OCI-LY7 (cell line): ENCODE measurements around the gene KRT76. TPM values are rescaled to one million over a fixed set of nuclear protein-coding genes. Genes with fewer than 3 reads are reported as not detected.

Source experiments
- BruUV-seq: library from RNA; stranded (reverse); fragments of 400-500 nt; replicated peaks from 2 replicates; lab custom pipeline; 2021; lab: Mats Ljungman, UMichigan
- CTCF ChIA-PET: fragments of 300-600 bp; sonication (Branson Sonifier 250); formaldehyde crosslinking; loops from one replicate; lab custom pipeline; 2022; ENCODE audit warnings: antibody characterized with exemption; ENCODE audit not compliant: unreplicated experiment; lab: Charles Lee
- POLR2A ChIA-PET: fragments of 300-600 bp; sonication (Branson Sonifier 250); formaldehyde crosslinking; loops from one replicate; lab custom pipeline; 2022; ENCODE audit warnings: antibody characterized with exemption; lab: Charles Lee
- DNase-seq: peaks from one replicate; pipeline ENCODE4 v3.0.0-alpha.2; 2015; ENCODE audit warnings: low spot score
- H2AFZ ChIP-seq: fragments of 200-600 bp; sonication (generic), shearing (Covaris generic); 2 replicates; pipeline ENCODE4 v1.6.1; 2014; ENCODE audit warnings: mild to moderate bottlenecking, antibody characterized with exemption, low read length, moderate library complexity
- H3K27ac ChIP-seq: fragments of 200-600 bp; sonication (generic); 2 replicates; pipeline ENCODE4 v1.5.1; 2014; ENCODE audit warnings: mixed run types, low read depth, mild to moderate bottlenecking, moderate library complexity, low read length, inconsistent platforms; ENCODE audit not compliant: poor library complexity, severe bottlenecking
- H3K36me3 ChIP-seq: fragments of 200-600 bp; sonication (generic); 2 replicates; pipeline ENCODE4 v1.6.1; 2014; ENCODE audit warnings: mild to moderate bottlenecking, antibody characterized with exemption, low read length, moderate library complexity, mixed read lengths; ENCODE audit not compliant: insufficient read depth
- H3K4me1 ChIP-seq: fragments of 200-600 bp; sonication (generic); 2 replicates; pipeline ENCODE4 v1.5.1; 2014; ENCODE audit warnings: mild to moderate bottlenecking, low read length; ENCODE audit not compliant: insufficient read depth, poor library complexity, severe bottlenecking
- H3K4me2 ChIP-seq: fragments of 200-600 bp; sonication (generic); 2 replicates; pipeline ENCODE4 v1.6.1; 2014; ENCODE audit warnings: mild to moderate bottlenecking, low read length
- H3K4me3 ChIP-seq: fragments of 200-600 bp; sonication (generic); 2 replicates; pipeline ENCODE4 v1.5.1; 2014; ENCODE audit warnings: mild to moderate bottlenecking, low read depth, low read length; ENCODE audit not compliant: poor library complexity, severe bottlenecking
- H3K79me2 ChIP-seq: fragments of 200-600 bp; sonication (generic); 2 replicates; pipeline ENCODE4 v1.6.1; 2016; ENCODE audit warnings: low read depth, mild to moderate bottlenecking, low read length, moderate library complexity, mixed read lengths; ENCODE audit not compliant: insufficient read depth
- H3K9me2 ChIP-seq: fragments of 200-600 bp; sonication (generic); 2 replicates; pipeline ENCODE4 v1.6.1; 2016; ENCODE audit warnings: mild to moderate bottlenecking, low read length, mixed read lengths; ENCODE audit not compliant: insufficient read depth
- H3K9me3 ChIP-seq: fragments of 200-600 bp; sonication (generic); 2 replicates; pipeline ENCODE4 v1.6.1; 2014; ENCODE audit warnings: mild to moderate bottlenecking, mixed run types, low read length, mixed read lengths
- H4K20me1 ChIP-seq: fragments of 200-600 bp; sonication (generic); 2 replicates; pipeline ENCODE4 v1.6.1; 2014; ENCODE audit warnings: mild to moderate bottlenecking, antibody characterized with exemption, low read length, moderate library complexity, mixed read lengths; ENCODE audit not compliant: insufficient read depth
- CTCF ChIP-seq: fragments of 200-600 bp; sonication (generic); conservative IDR thresholded peaks from 2 replicates; pipeline ENCODE4 v1.5.1; 2014; ENCODE audit warnings: mild to moderate bottlenecking, antibody characterized with exemption, low read length, moderate library complexity, mixed read lengths
- EZH2phosphoT487 ChIP-seq: fragments of 200-600 bp; sonication (generic); IDR thresholded peaks from 2 replicates; pipeline ENCODE4 v1.6.1; 2018; ENCODE audit warnings: low read depth, borderline replicate concordance, mild to moderate bottlenecking, mixed run types, antibody characterized with exemption, low read length, moderate library complexity, mixed read lengths
- intact Hi-C: fragments of 100-400 bp; cut with micrococcal nuclease; formaldehyde crosslinking; loops from one replicate; pipeline ENCODE4 v1.10.0; 2022; ENCODE audit not compliant: unreplicated experiment
- total RNA-seq, 2 experiments: library from RNA; depleted of rRNA in 1 of 2; stranded (reverse); fragments of >200 nt in 1 of 2; shearing (Covaris generic) in 1 of 2; gene quantifications; 2 replicates each; pipeline ENCODE4 v1.2.3, GENCODE V29; 2014 to 2022

Gene KRT76
- total RNA-seq, 2 experiments from 2014 or later, result not detected

- ChIA-PET CTCF (no interaction called here), POLR2A (no interaction called here)
- BruUV-seq, result no TSS peak
- Histone ChIP-seq H3K79me2 (no peaks in the 10 kb centered on the region), H4K20me1 (no peaks in the 10 kb centered on the region), H3K4me3 (no peak overlapping the region), H3K36me3 (no peaks in the 10 kb centered on the region), H3K9me3 (no peaks in the 10 kb centered on the region), H2AFZ (no peak overlapping the region), H3K4me2 (no peak overlapping the region), H3K27ac (no peak overlapping the region), H3K4me1 (no peaks in the 10 kb centered on the region), H3K9me2 (no peaks in the 10 kb centered on the region)
- DNase-seq, result no peak
- intact Hi-C loops, result no loop called here
- TF ChIP-seq CTCF, result no peak
- TF ChIP-seq EZH2phosphoT487, result no peak
Measured at GRCh38 chr12:52818887-52819420, 41.8 kb upstream of the KRT76 start.

- ChIA-PET POLR2A (interaction anchor here (0.6 kb wide), 1 partner anchor 1897 kb away, joined by 3 read pairs; no protein-coding TSS in a partner anchor), CTCF (no interaction called here)
- no peak overlapping the region for H2AFZ ChIP-seq
- H3K4me3 ChIP-seq, result no peak overlapping the region
- no peak overlapping the region for H3K4me2 ChIP-seq
- no peak overlapping the region for H3K27ac ChIP-seq
- DNase-seq, result no peak
- BruUV-seq, result no TSS peak
- no peaks in the 10 kb centered on the region for H3K4me1 ChIP-seq
- no peaks in the 10 kb centered on the region for H3K79me2 ChIP-seq
- intact Hi-C loops, result no loop called here
- TF ChIP-seq CTCF (no peak), EZH2phosphoT487 (no peak)
- no peaks in the 10 kb centered on the region for H3K9me3 ChIP-seq
- no peaks in the 10 kb centered on the region for H3K9me2 ChIP-seq
- H4K20me1 ChIP-seq, result no peaks in the 10 kb centered on the region
- H3K36me3 ChIP-seq, result no peaks in the 10 kb centered on the region
Measured at GRCh38 chr12:52818388-52818787, 41.2 kb upstream of the KRT76 start.

GRCh38 chr12:52817699-52818238 is 40.6 kb upstream of the KRT76 start:
- BruUV-seq, result no TSS peak
- TF ChIP-seq CTCF (no peak), EZH2phosphoT487 (no peak)
- no peak overlapping the region for H3K4me2 ChIP-seq
- H3K36me3 ChIP-seq, result no peaks in the 10 kb centered on the region
- POLR2A ChIA-PET, result interaction anchor here (0.6 kb wide), 1 partner anchor 1896 kb away, joined by 3 read pairs; no protein-coding TSS in a partner anchor
- no peaks in the 10 kb centered on the region for H4K20me1 ChIP-seq
- H3K4me1 ChIP-seq, result no peaks in the 10 kb centered on the region
- H2AFZ ChIP-seq, result no peak overlapping the region
- H3K79me2 ChIP-seq, result no peaks in the 10 kb centered on the region
- no peaks in the 10 kb centered on the region for H3K9me2 ChIP-seq
- H3K4me3 ChIP-seq, result no peak overlapping the region
- no peaks in the 10 kb centered on the region for H3K9me3 ChIP-seq
- intact Hi-C loops, result no loop called here
- no peak overlapping the region for H3K27ac ChIP-seq
- DNase-seq, result no peak
- CTCF ChIA-PET, result no interaction called here
